NCI-H1105 (cell line): ENCODE data around the gene DAB1.

Experiments used
- DNase-seq: peaks from one replicate; lab custom pipeline; 2025; lab: John Stamatoyannopoulos, UW

The DAB1 gene

DNA sequence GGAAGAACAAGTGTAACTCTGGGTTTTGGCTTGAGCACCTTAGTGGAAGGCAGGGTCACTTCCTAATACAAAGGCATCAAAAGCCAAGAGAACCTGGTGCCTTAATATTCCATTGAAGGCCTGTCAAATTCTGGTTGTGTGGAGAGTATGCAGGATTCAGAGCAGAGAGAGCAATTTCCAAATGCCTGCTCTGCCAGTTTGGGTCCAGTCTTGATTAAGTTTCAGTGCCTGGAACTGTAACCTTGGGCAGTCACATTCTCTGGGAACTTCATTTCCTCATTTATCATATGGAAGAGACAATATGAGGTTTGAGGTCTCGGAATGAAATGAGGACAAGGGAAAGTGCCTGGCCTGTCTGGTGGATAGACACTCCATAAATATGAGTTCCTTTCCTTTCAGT, 260.1 kb downstream of the DAB1 start:
- DNase-seq = no peak

- DNase-seq = no peak
These were observed 260.5 kb downstream of the DAB1 start for GRCh38 chr1:57163325-57163724.

DNA sequence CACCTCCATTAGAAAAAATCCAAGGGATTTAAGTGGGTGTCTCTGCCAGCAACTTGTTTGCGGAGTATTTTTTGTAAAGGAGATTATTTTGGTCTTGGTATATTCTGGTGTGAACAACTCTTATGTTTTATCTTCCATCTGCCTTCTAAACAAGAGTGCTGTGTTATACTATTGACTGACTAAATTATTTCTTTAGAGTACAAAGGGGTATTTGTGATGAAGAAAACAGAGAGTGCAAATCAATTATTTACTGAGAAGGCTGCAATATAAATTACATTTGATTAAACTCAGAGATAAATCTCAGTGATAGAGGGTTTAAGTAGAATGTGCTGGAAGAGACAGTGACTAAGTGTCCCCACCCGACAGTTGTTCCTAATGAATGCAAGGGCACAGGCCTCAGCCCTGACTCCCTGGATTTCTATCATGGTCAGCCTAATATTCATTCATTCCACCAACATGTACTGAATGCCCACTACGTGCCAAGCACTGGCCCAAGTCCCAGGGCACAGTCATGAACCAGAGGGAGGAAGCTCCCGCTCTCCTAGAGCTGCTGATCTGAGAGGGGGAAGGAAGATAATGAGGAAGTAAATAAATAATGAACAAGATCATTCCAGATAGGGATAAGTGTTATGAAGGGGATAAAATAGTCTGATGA, 261.1 kb downstream of the DAB1 start:
- DNase-seq = no peak

DNA sequence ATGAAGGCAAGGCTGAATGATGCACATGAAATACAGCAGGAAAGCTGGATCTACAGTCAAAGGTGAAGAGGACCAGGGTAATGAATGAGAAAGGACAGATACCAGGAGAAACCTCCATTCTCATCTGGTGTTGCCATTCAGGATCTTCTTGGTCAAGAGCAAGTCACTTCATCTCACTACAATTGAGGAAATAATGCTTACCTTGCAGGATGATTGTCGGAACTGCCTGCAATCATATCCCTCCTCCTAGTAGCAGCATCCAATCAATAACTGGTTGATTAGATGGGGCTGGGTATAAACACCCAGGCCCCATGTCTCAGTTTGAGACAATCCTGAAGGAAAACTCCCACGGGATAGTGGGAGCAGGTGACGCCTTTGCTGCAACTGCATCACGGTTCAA, 263.3 kb downstream of the DAB1 start:
- no peak for DNase-seq

GRCh38 chr1:57158604-57158998, 265.3 kb downstream of the DAB1 start:
- DNase-seq = no peak

DNA sequence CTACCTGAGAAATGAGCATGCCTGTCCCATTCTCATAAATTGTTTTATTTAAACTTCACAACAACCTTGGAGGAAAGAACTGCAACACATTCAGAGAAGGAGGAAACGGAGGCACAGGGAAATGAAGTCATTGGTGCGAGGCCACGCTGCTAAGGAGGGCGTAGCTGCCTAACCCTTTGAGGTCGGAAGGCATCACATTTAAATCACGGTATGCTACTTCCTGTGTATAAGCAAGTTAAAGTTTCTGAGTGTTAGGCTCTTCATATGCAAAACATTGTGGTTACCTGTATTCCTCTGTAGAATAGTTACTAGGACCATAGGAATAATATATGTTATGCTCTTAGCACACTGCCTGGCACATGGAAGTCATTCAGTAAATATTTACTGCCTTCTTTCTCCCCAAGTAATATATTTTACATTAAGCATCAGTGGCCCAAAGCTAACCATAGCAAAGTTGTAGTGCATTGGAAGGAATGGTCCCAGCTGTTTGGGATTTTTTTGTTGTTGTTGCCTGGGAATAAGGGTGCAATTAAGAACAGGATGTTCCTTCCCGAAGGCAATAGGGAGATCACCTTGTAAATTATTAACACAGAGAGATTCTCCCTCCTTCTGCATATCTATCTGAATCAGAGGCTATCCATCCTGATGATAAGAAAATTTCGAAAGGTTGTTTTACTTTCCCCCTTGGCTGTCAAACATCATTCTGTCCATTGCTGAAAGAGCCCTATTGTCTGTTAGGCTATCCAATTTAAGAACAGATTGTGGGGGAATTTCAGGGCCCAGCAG, 265.8 kb downstream of the DAB1 start:
- DNase-seq = no peak

DNA sequence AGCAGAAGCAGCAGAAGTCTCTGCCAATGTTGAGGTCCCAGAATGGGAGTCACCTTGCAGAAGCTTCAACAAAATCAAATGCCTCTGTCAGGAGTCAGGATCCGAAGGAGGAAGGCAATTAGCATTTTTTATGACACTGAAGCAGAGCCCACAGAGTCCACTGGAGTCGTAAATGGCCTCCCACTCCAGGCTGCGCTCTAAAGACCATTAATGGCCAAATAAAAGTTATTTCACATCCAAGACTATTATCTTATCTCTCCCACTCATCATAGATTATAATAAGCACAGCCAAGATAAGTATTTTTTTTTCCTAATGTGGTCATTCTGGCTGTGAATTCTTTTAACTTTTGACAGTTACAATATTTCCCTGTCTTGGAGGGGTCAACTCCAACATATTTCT, 267.0 kb downstream of the DAB1 start:
- DNase-seq = no peak

DNA sequence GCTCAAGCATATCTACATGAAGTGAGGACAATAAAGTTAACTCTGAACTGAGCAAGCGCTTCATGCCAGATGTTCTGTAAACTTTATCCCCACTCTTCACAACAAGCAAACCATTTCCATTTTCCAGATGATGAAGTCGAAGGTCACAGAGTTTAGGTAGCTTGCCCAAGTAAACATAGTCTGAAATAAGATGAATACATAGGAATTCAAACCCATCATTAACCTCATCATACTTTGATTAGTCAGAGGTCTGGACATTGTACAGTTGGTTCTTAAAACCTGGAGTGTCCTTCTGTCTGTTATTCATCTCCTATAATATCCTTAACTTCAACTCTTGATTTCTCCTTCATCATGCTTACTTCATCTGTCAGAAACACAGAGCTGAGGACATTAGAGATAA, 277.8 kb downstream of the DAB1 start:
- no peak for DNase-seq

DNA sequence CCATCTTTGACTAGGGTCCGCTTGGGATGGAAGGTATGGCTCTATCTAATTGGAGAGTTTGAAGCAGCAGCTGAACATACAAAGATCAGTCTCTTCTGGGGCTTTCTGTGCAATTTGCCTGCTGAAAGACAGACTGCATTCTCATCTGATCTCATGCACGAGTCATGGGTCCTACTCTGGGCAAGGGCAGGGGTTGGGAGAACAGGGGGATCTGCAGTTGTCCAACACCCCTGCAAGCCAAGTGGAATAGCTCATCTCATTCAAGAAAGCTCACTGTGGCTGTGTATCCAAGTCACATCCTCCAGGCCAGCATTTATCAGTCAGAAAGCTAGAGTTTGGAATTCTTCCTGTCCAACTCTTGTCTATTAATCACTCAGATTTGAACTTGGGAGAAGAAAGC, 280.9 kb downstream of the DAB1 start:
- DNase-seq = no peak

DNA sequence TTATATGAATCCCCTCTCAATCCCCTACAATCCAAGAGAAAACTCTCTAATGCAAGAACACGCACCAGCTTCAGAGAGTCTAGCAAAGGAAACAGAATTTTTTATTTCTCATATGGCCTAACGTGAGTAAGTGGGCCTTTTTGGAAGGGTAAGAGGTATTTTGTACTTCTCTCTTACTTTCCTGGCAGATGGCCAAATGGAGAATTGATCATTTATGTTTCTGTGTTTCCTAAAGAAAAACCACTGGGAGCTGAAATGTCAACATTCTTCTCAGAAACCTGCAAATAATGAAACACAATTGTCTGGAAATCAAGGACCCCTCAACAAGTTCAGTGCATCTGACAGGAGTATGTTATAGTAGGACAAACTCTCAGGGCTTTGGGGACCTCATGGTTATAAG, 281.7 kb downstream of the DAB1 start:
- DNase-seq = no peak

- no peak for DNase-seq
These were observed 285.3 kb downstream of the DAB1 start for GRCh38 chr1:57138432-57139078.

- no peak for DNase-seq
These were observed 285.9 kb downstream of the DAB1 start for GRCh38 chr1:57137980-57138379.

DNA sequence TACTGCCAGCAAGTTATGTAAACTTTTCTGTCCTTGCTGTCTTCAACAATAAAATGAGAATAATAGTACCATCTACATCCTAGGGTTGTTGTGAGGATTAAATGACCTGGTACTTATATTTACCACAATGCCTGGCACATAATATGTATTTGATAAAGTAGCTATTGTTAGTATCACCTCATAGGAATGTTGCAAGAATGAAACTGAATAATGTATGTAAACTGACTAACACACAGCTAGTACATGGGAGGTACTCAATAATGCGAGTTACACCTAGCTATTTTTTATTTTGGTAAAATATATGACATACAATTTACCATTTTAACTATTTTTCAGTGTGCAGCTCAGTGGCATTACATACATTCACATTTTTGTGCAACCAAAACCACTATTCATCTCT, 289.1 kb downstream of the DAB1 start:
- no peak for DNase-seq

DNA sequence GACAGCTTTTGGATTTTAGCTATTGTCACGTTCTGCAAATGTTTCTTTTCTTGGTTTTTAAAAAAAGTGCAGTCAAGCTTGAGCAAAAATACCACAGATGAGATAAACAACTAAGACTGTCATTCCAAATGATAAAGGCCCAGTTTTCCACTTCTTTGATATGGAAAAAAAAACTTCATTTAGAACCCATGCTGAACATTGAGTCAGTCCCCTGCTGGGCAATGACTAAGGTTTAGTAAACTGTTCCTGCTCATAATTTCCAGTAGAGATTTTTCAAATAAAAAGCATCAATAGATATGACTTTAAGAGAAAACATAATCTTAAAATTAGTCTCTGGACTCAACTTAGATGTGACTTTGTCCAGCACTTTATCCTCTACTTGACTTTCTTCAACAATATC, 290.2 kb downstream of the DAB1 start:
- DNase-seq = no peak

GRCh38 chr1:57132993-57133622, 290.8 kb downstream of the DAB1 start:
- no peak for DNase-seq

- DNase-seq = no peak
These were observed 292.0 kb downstream of the DAB1 start for GRCh38 chr1:57131701-57132394.

DNA sequence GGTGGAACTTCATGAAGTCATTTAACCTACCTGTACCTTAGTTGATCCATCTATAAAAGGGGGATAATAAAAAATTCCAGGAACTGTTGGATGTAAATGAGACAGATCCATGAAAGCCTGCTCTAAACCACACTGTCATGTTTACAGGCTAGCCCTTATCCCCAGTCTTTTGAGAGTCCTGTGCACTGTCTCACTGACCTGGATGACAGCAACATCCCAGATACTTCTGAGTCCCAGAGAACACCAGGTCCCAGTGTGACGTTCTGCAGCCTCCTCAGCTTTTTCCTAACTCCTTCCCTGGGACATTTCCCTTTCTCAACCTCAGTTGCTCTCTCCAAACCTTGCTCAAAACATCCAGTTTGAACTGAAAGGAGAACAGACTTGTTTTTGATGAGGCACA, 292.6 kb downstream of the DAB1 start:
- no peak for DNase-seq

GRCh38 chr1:57129865-57130264, 294.0 kb downstream of the DAB1 start:
- no peak for DNase-seq

- no peak for DNase-seq
These were observed 295.9 kb downstream of the DAB1 start for GRCh38 chr1:57127976-57128375.

DNA sequence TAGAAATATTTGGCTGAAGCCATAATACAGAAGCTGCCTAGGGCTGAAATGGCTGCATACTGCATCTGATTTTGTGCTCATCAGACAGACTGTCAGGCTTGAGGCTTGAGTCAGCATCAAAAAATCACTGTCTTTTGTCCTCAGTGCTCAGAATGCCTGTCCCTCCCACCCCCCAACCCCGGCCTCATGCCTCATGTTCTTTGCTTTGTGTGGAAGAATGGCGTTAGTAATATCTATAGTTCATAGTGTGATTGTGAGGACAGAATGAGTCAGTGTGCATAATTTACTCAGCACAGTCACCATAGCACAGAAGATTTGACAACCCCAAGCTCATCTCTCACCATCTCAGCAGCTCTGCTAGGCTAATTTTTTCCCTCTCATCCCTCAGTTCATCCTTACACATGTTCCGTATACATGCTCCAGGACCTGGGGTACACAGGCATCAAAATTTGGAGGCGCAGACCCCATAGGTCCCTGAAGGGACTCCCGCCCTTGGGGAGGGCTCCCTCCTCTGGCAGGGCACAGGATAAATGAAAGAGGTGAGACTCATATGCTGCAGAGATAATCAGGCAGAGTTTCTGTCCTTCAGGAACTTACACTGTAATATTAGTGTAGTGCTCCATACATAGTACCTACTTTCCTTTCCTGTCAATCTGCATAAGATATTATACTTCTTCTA, 299.0 kb downstream of the DAB1 start:
- DNase-seq = no peak

GRCh38 chr1:57124170-57124569, 299.7 kb downstream of the DAB1 start:
- DNase-seq = no peak

GRCh38 chr1:57122031-57122430, 301.8 kb downstream of the DAB1 start:
- DNase-seq = no peak
